BE2C (cell line): Measurements from ENCODE around the gene PLPP6. TPM values are rescaled to one million over a fixed set of nuclear protein-coding genes. Genes with fewer than 3 reads are reported as not detected.
A peak's percentile ranks its signal among the peaks of the same experiment; 100 is the strongest.

Source experiments
- DNase-seq: peaks from one replicate; pipeline ENCODE4 v3.0.0-alpha.2; 2020
- H3K27me3 ChIP-seq: fragments of 250-450 bp; sonication (Bioruptor Pico); 2 replicates; pipeline ENCODE4 v1.5.1; 2020; ENCODE audit warnings: mild to moderate bottlenecking
- H3K36me3 ChIP-seq: fragments of 250-450 bp; sonication (Bioruptor Pico); 2 replicates; pipeline ENCODE4 v1.5.1; 2020; ENCODE audit warnings: mild to moderate bottlenecking
- H3K4me1 ChIP-seq: fragments of 250-450 bp; sonication (Bioruptor Pico); 2 replicates; pipeline ENCODE4 v1.5.1; 2020
- H3K4me3 ChIP-seq: 2 replicates; pipeline ENCODE4 v1.5.1; 2011; ENCODE audit warnings: low read depth, low read length
- H3K9me3 ChIP-seq: fragments of 250-450 bp; sonication (Bioruptor Pico); 2 replicates; pipeline ENCODE4 v1.5.1; 2020
- CTCF ChIP-seq: IDR thresholded peaks from 2 replicates; pipeline ENCODE4 v1.5.1; 2012; ENCODE audit warnings: mild to moderate bottlenecking, low read depth, low read length
- polyA plus RNA-seq: library from polyadenylated mRNA; unstranded; fragments of >200 nt; gene quantifications from one replicate; pipeline ENCODE4 v1.2.1, GENCODE V29; 2012; ENCODE audit warnings: low read depth, missing spikeins; ENCODE audit not compliant: insufficient read length, insufficient read depth

PLPP6 gene
- polyA plus RNA-seq: 14.1 TPM

DNA sequence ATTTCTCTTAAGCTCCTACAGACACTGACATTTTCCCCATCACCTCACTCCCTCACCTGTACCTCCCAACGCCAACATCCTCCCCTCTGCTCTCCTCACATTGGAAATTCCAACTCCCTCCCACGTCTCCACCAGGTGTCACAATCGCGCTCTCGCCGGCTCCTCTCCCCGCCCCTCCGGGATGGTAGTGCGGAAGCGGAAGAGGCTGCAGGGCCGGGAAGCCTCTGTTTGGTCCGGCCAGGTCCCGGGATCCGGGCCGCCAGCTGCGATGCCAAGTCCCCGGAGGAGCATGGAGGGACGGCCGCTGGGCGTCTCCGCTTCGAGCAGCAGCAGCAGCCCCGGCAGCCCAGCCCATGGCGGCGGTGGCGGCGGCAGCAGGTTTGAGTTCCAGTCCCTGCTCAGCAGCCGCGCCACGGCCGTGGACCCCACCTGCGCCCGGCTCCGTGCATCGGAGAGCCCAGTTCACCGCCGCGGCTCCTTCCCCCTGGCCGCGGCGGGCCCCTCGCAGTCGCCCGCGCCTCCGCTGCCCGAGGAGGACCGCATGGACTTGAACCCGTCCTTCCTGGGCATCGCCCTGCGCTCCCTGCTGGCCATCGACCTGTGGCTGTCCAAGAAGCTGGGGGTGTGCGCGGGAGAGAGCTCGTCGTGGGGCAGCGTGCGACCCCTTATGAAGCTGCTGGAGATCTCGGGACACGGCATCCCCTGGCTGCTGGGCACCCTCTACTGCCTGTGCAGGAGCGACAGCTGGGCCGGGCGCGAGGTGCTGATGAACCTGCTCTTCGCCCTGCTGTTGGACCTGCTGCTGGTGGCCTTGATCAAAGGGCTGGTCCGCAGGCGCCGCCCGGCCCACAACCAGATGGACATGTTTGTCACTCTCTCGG lies at the start of gene PLPP6:
Gene PLPP6, plus strand, starts transcription at position 187 of the 881 bp plus-strand sequence. Its CDS starts 82 bp downstream, at position 269.
- Histone ChIP-seq H3K36me3 (no peaks in the 10 kb centered on the region), H3K4me3 (peak within 1 kb of the TSS; percentile 77), H3K27me3 (no peaks in the 10 kb centered on the region), H3K9me3 (no peaks in the 10 kb centered on the region), H3K4me1 (no peaks in the 10 kb centered on the region; the same call in 1 of the 2 replicates)
- DNase-seq: peak; percentile 87
- peak; percentile 65 for TF ChIP-seq CTCF

- Histone ChIP-seq H3K9me3 (no peaks in the 10 kb centered on the region), H3K4me3 (no peak overlapping the region), H3K27me3 (no peaks in the 10 kb centered on the region), H3K36me3 (no peaks in the 10 kb centered on the region), H3K4me1 (no peaks in the 10 kb centered on the region)
- no peak for TF ChIP-seq CTCF
- no peak for DNase-seq
These were observed 47.5 kb upstream of the PLPP6 start for GRCh38 chr9:4614627-4615026.

GRCh38 chr9:4615251-4615650 lies 46.8 kb upstream of the PLPP6 start:
- DNase-seq: no peak
- H3K27me3 ChIP-seq: no peaks in the 10 kb centered on the region
- TF ChIP-seq CTCF: no peak

GRCh38 chr9:4615778-4616177 lies 46.3 kb upstream of the PLPP6 start:
- no peak overlapping the region for H3K4me3 ChIP-seq
- no peak for TF ChIP-seq CTCF
- no peaks in the 10 kb centered on the region for H3K27me3 ChIP-seq
- no peaks in the 10 kb centered on the region for H3K36me3 ChIP-seq
- no peak for DNase-seq
- no peaks in the 10 kb centered on the region for H3K4me1 ChIP-seq
- no peaks in the 10 kb centered on the region for H3K9me3 ChIP-seq

More at GRCh38 chr9:4615251-4615650, 46.8 kb upstream of the PLPP6 start:
- no peaks in the 10 kb centered on the region for H3K9me3 ChIP-seq
- H3K4me3 ChIP-seq: no peak overlapping the region
- H3K36me3 ChIP-seq: no peaks in the 10 kb centered on the region
- H3K4me1 ChIP-seq: no peaks in the 10 kb centered on the region

GRCh38 chr9:4617752-4618151 lies 44.3 kb upstream of the PLPP6 start:
- Histone ChIP-seq H3K4me1 (no peaks in the 10 kb centered on the region), H3K4me3 (no peak overlapping the region), H3K27me3 (no peaks in the 10 kb centered on the region), H3K9me3 (no peaks in the 10 kb centered on the region), H3K36me3 (no peaks in the 10 kb centered on the region)
- no peak for TF ChIP-seq CTCF
- DNase-seq: no peak

- no peaks in the 10 kb centered on the region for H3K9me3 ChIP-seq
- no peak for DNase-seq
- no peaks in the 10 kb centered on the region for H3K36me3 ChIP-seq
- no peak overlapping the region for H3K4me3 ChIP-seq
- no peaks in the 10 kb centered on the region for H3K4me1 ChIP-seq
- no peaks in the 10 kb centered on the region for H3K27me3 ChIP-seq
- TF ChIP-seq CTCF: no peak
These were observed 43.4 kb upstream of the PLPP6 start for GRCh38 chr9:4618700-4619099.
